SK-N-SH treated with all-trans-retinoic acid at 6 μM for 48 hours (cell line): ENCODE data around the gene HIVEP2.

Experiments
- ATAC-seq: fragments of 200-7000 bp; cut with Tn5 transposase; 3 replicates; pipeline ENCODE4 v1.9.1; 2020; ENCODE audit warnings: mild to moderate bottlenecking, moderate library complexity
- ARNTL ChIP-seq: fragments of 450-650 bp; formaldehyde crosslinking; IDR thresholded peaks from 2 replicates; pipeline ENCODE4 v1.5.0; 2020; ENCODE audit warnings: low read depth, mild to moderate bottlenecking, moderate library complexity, borderline replicate concordance
- BACH2 ChIP-seq: fragments of 250-450 bp; sonication (Bioruptor Pico); IDR thresholded peaks from 2 replicates; pipeline ENCODE4 v1.9.0; 2021; ENCODE audit warnings: mild to moderate bottlenecking, borderline replicate concordance
- CSDC2 ChIP-seq: fragments of 250-450 bp; sonication (Bioruptor Pico); IDR thresholded peaks from 2 replicates; pipeline ENCODE4 v1.5.0; 2020; ENCODE audit warnings: mild to moderate bottlenecking, moderate library complexity
- ESRRG ChIP-seq: fragments of 250-450 bp; sonication (Bioruptor Pico); IDR thresholded peaks from 2 replicates; pipeline ENCODE4 v1.6.1; 2021; ENCODE audit warnings: mild to moderate bottlenecking
- GLIS3 ChIP-seq: fragments of 250-450 bp; sonication (Bioruptor Pico); IDR thresholded peaks from 2 replicates; pipeline ENCODE4 v1.5.0; 2020; ENCODE audit warnings: mild to moderate bottlenecking, moderate library complexity
- ISL1 ChIP-seq: fragments of 250-450 bp; sonication (Bioruptor Pico); IDR thresholded peaks from 2 replicates; pipeline ENCODE4 v2.1.2; 2022; ENCODE audit warnings: mild to moderate bottlenecking, moderate library complexity
- OSR1 ChIP-seq: fragments of 250-450 bp; sonication (Bioruptor Pico); IDR thresholded peaks from 2 replicates; pipeline ENCODE4 v1.8.0; 2022; ENCODE audit warnings: moderate library complexity, mild to moderate bottlenecking, inconsistent platforms
- PPARA ChIP-seq: fragments of 250-450 bp; sonication (Bioruptor Pico); IDR thresholded peaks from 2 replicates; pipeline ENCODE4 v1.5.0; 2020; ENCODE audit warnings: mild to moderate bottlenecking, borderline replicate concordance
- RARB ChIP-seq: fragments of 250-450 bp; sonication (Bioruptor Pico); IDR thresholded peaks from 2 replicates; pipeline ENCODE4 v1.8.0; 2021; ENCODE audit warnings: mild to moderate bottlenecking, moderate library complexity
- SNAI2 ChIP-seq: fragments of 250-450 bp; sonication (Bioruptor Pico); IDR thresholded peaks from 2 replicates; pipeline ENCODE4 v1.5.0; 2020; ENCODE audit warnings: mild to moderate bottlenecking, moderate library complexity
- TCF4 ChIP-seq: fragments of 250-450 bp; sonication (Bioruptor Pico); IDR thresholded peaks from 2 replicates; pipeline ENCODE4 v1.8.0; 2021; ENCODE audit warnings: mild to moderate bottlenecking, moderate library complexity, borderline replicate concordance
- TOX ChIP-seq: fragments of 250-450 bp; sonication (Bioruptor Pico); IDR thresholded peaks from 2 replicates; pipeline ENCODE4 v1.8.0; 2021; ENCODE audit warnings: mild to moderate bottlenecking, moderate library complexity, borderline replicate concordance
- ZC3H10 ChIP-seq: fragments of 250-450 bp; sonication (Bioruptor Pico); IDR thresholded peaks from 2 replicates; pipeline ENCODE4 v1.5.1; 2021; ENCODE audit warnings: mild to moderate bottlenecking, moderate library complexity
- ZFP3 ChIP-seq: fragments of 250-450 bp; sonication (Bioruptor Pico); IDR thresholded peaks from 2 replicates; pipeline ENCODE4 v1.5.0; 2020; ENCODE audit warnings: mild to moderate bottlenecking, moderate library complexity
- ZFP30 ChIP-seq: fragments of 450-650 bp; formaldehyde crosslinking; IDR thresholded peaks from 2 replicates; pipeline ENCODE4 v1.5.0; 2022; ENCODE audit warnings: mild to moderate bottlenecking, moderate library complexity
- ZNF565 ChIP-seq: fragments of 450-650 bp; formaldehyde crosslinking; conservative IDR thresholded peaks from 2 replicates; pipeline ENCODE4 v1.5.0; 2020; ENCODE audit warnings: low read depth, mild to moderate bottlenecking, moderate library complexity
- ZNF70 ChIP-seq: fragments of 450-650 bp; formaldehyde crosslinking; IDR thresholded peaks from 2 replicates; pipeline ENCODE4 v1.5.0; 2020; ENCODE audit warnings: mild to moderate bottlenecking, moderate library complexity
- ZNF8 ChIP-seq: fragments of 450-650 bp; formaldehyde crosslinking; IDR thresholded peaks from 2 replicates; pipeline ENCODE4 v1.5.0; 2020; ENCODE audit warnings: mild to moderate bottlenecking, moderate library complexity
- TF ChIP-seq, protein P1 (sequence below): fragments of 250-450 bp; sonication (Bioruptor Pico); IDR thresholded peaks from 2 replicates; pipeline ENCODE4 v1.5.0; 2020; ENCODE audit warnings: mild to moderate bottlenecking, moderate library complexity
- TF ChIP-seq, protein P2 (sequence below): fragments of 250-450 bp; sonication (Bioruptor Pico); IDR thresholded peaks from 2 replicates; pipeline ENCODE4 v1.8.0; 2021; ENCODE audit warnings: low read depth, mild to moderate bottlenecking, moderate library complexity, borderline replicate concordance
- TF ChIP-seq, protein P3 (sequence below): fragments of 250-450 bp; sonication (Bioruptor Pico); IDR thresholded peaks from 2 replicates; pipeline ENCODE4 v1.5.1; 2021; ENCODE audit warnings: mild to moderate bottlenecking, moderate library complexity
- TF ChIP-seq, protein P4 (sequence below): fragments of 250-450 bp; sonication (Bioruptor Pico); IDR thresholded peaks from 2 replicates; pipeline ENCODE4 v1.8.0; 2020; ENCODE audit warnings: mild to moderate bottlenecking, moderate library complexity, borderline replicate concordance

The HIVEP2 gene

DNA sequence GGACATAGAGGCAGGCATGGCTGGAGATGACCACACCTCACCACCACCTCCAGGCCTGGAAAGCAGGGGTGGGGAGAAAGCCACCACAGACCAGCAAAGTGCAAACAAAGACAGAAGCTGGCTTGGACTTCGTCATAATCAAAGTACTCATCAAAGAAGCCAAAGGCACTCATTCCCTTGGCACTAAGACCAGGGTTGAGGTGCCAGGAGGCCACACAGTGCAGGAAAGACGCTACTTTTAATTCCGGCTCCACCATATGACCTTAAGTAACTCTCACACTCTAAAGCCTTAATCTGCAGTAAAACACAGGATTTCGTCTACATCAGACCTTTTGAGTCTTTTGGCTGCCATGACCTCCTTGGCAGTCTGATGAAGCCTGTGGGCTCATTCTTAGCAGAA is 123.1 kb downstream of the HIVEP2 start:
- no peak for ATAC-seq

DNA sequence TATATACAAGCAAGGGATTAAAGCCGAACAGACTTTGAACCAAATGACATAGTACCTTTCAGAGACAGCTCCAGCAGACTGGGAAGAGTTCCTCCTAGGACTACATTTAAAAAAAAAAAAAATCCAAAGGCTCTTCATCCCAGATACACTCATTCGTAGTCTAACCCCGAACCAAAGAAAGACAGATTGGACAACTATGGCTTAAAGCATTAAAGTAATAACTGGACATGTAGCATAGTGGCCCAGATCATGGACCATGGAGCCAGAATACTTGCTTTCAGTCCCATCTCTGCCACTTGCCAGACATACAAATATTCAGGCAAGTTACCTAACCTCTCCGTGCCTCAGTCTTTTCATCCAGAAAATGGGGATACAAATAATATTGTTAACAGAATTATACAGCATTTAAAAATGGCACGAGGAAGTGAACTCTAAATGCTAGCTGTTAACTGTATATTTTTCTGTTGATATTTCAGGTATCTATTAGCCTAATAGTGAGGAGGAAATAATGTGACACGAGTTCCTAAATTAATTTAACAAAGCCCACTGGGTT is 123.7 kb downstream of the HIVEP2 start:
- TF ChIP-seq TCF4 = no peak
- no peak for TF ChIP-seq OSR1 (CRISPR knock-in tag)
- TF ChIP-seq ZNF565 = no peak
- TF ChIP-seq, protein P1, sequence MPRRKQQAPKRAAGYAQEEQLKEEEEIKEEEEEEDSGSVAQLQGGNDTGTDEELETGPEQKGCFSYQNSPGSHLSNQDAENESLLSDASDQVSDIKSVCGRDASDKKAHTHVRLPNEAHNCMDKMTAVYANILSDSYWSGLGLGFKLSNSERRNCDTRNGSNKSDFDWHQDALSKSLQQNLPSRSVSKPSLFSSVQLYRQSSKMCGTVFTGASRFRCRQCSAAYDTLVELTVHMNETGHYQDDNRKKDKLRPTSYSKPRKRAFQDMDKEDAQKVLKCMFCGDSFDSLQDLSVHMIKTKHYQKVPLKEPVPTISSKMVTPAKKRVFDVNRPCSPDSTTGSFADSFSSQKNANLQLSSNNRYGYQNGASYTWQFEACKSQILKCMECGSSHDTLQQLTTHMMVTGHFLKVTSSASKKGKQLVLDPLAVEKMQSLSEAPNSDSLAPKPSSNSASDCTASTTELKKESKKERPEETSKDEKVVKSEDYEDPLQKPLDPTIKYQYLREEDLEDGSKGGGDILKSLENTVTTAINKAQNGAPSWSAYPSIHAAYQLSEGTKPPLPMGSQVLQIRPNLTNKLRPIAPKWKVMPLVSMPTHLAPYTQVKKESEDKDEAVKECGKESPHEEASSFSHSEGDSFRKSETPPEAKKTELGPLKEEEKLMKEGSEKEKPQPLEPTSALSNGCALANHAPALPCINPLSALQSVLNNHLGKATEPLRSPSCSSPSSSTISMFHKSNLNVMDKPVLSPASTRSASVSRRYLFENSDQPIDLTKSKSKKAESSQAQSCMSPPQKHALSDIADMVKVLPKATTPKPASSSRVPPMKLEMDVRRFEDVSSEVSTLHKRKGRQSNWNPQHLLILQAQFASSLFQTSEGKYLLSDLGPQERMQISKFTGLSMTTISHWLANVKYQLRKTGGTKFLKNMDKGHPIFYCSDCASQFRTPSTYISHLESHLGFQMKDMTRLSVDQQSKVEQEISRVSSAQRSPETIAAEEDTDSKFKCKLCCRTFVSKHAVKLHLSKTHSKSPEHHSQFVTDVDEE = no peak
- no peak for TF ChIP-seq ZC3H10
- TF ChIP-seq TOX (CRISPR knock-in tag) = no peak
- TF ChIP-seq PPARA = no peak
- TF ChIP-seq SNAI2 (CRISPR knock-in tag) = no peak
- no peak for TF ChIP-seq ESRRG (CRISPR knock-in tag)
- TF ChIP-seq CSDC2 (CRISPR knock-in tag) = no peak
- no peak for TF ChIP-seq ZFP3 (CRISPR knock-in tag)
- no peak for TF ChIP-seq ZFP30
- no peak for TF ChIP-seq ISL1 (CRISPR knock-in tag)
- TF ChIP-seq RARB (CRISPR knock-in tag) = no peak
- TF ChIP-seq, protein P2, sequence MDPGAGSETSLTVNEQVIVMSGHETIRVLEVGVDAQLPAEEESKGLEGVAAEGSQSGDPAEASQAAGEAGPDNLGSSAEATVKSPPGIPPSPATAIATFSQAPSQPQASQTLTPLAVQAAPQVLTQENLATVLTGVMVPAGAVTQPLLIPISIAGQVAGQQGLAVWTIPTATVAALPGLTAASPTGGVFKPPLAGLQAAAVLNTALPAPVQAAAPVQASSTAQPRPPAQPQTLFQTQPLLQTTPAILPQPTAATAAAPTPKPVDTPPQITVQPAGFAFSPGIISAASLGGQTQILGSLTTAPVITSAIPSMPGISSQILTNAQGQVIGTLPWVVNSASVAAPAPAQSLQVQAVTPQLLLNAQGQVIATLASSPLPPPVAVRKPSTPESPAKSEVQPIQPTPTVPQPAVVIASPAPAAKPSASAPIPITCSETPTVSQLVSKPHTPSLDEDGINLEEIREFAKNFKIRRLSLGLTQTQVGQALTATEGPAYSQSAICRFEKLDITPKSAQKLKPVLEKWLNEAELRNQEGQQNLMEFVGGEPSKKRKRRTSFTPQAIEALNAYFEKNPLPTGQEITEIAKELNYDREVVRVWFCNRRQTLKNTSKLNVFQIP (CRISPR knock-in tag) = no peak
- TF ChIP-seq, protein P3, sequence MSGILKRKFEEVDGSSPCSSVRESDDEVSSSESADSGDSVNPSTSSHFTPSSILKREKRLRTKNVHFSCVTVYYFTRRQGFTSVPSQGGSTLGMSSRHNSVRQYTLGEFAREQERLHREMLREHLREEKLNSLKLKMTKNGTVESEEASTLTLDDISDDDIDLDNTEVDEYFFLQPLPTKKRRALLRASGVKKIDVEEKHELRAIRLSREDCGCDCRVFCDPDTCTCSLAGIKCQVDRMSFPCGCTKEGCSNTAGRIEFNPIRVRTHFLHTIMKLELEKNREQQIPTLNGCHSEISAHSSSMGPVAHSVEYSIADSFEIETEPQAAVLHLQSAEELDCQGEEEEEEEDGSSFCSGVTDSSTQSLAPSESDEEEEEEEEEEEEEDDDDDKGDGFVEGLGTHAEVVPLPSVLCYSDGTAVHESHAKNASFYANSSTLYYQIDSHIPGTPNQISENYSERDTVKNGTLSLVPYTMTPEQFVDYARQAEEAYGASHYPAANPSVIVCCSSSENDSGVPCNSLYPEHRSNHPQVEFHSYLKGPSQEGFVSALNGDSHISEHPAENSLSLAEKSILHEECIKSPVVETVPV (CRISPR knock-in tag) = no peak
- ATAC-seq = no peak

More for the DNA sequence above, 123.1 kb downstream of the HIVEP2 start:
- no peak for TF ChIP-seq CSDC2 (CRISPR knock-in tag)
- TF ChIP-seq ARNTL (CRISPR knock-in tag) = no peak
- TF ChIP-seq TOX (CRISPR knock-in tag) = no peak
- TF ChIP-seq OSR1 (CRISPR knock-in tag) = no peak
- TF ChIP-seq ZFP3 (CRISPR knock-in tag) = no peak
- TF ChIP-seq, protein P1 = no peak
- TF ChIP-seq SNAI2 (CRISPR knock-in tag) = no peak
- no peak for TF ChIP-seq ZC3H10
- TF ChIP-seq ESRRG (CRISPR knock-in tag) = no peak

DNA sequence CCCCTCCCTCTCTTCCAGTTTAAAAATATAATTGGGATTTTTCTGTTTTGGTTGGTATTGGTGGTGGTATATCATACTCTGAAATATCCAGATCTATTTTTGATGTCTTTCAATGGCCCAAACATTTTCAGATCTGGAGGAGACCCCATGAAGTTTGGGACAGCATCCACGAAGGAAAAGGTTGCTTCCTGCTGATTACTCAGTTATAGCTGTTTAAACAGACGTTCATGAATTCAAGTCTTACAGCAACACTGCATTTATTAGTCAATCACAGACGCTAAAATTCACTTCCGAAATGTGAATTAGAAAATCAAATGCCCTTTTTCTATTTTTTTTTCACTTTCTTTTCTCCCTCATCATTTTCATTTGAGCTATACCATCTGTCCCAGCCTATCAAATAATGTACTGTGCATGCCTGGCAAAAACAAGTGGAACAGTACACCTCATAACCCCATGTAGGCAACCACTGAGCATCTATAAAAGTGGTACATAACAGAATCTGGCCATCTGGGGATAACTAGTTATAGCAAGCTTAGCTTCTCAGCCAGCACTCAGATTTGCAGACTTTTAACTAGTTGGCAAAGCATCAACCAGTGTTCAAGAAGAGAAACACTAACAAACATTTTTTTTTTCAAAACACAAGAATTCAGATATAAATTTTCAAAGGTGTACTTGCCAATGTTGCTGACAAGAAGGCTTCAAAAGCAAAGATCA is 124.5 kb downstream of the HIVEP2 start:
- TF ChIP-seq BACH2 (no peak), SNAI2 (CRISPR knock-in tag) (no peak), ISL1 (CRISPR knock-in tag) (no peak), TOX (CRISPR knock-in tag) (no peak), OSR1 (CRISPR knock-in tag) (no peak), ZNF8 (CRISPR knock-in tag) (no peak), ESRRG (CRISPR knock-in tag) (no peak), GLIS3 (no peak), ZNF70 (CRISPR knock-in tag) (no peak), ARNTL (CRISPR knock-in tag) (no peak), ZC3H10 (no peak), TCF4 (no peak), ZFP3 (CRISPR knock-in tag) (no peak)
- TF ChIP-seq, protein P4, sequence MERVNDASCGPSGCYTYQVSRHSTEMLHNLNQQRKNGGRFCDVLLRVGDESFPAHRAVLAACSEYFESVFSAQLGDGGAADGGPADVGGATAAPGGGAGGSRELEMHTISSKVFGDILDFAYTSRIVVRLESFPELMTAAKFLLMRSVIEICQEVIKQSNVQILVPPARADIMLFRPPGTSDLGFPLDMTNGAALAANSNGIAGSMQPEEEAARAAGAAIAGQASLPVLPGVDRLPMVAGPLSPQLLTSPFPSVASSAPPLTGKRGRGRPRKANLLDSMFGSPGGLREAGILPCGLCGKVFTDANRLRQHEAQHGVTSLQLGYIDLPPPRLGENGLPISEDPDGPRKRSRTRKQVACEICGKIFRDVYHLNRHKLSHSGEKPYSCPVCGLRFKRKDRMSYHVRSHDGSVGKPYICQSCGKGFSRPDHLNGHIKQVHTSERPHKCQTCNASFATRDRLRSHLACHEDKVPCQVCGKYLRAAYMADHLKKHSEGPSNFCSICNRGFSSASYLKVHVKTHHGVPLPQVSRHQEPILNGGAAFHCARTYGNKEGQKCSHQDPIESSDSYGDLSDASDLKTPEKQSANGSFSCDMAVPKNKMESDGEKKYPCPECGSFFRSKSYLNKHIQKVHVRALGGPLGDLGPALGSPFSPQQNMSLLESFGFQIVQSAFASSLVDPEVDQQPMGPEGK = no peak
- TF ChIP-seq, protein P3 (CRISPR knock-in tag) = no peak
- TF ChIP-seq, protein P2 (CRISPR knock-in tag) = no peak
- ATAC-seq = peak; percentile 61
